ENCODE results near the gene EHD4.
A peak's percentile ranks its signal among the peaks of the same experiment; 100 is the strongest.

The EHD4 gene

GRCh38 chr15:41972253-41973242, at the start of gene EHD4:
TSS of gene EHD4 (minus strand) at chr15:41972557. CDS start at chr15:41972494, 63 bp downstream.
- DNase-seq (ENCODE audit: extremely low spot score, insufficient read length, low read depth) (peak; percentile 91), FAIRE-seq (peak; percentile 98)

- no peak for DNase-seq (ENCODE audit: extremely low spot score, insufficient read length, low read depth)
- FAIRE-seq: no peak
Observed at GRCh38 chr15:42021593-42021992, 49.2 kb upstream of the EHD4 start.

GRCh38 chr15:42020713-42021273, 48.4 kb upstream of the EHD4 start, which contains the start of gene PLA2G4E:
TSS of gene PLA2G4E (minus strand) at chr15:42021042. CDS start at chr15:42021030, 12 bp downstream.
- DNase-seq (ENCODE audit: extremely low spot score, insufficient read length, low read depth): no peak
- FAIRE-seq: no peak

GRCh38 chr15:42018306-42019224, 46.2 kb upstream of the EHD4 start:
- FAIRE-seq (no peak), DNase-seq (ENCODE audit: extremely low spot score, insufficient read length, low read depth) (no peak)

GRCh38 chr15:42016971-42017370, 44.6 kb upstream of the EHD4 start:
- no peak for DNase-seq (ENCODE audit: extremely low spot score, insufficient read length, low read depth)
- no peak for FAIRE-seq

- FAIRE-seq (no peak), DNase-seq (ENCODE audit: extremely low spot score, insufficient read length, low read depth) (no peak)
Observed at GRCh38 chr15:42014406-42014805, 42.0 kb upstream of the EHD4 start.

- FAIRE-seq (no peak), DNase-seq (ENCODE audit: extremely low spot score, insufficient read length, low read depth) (no peak)
Observed at GRCh38 chr15:42012928-42013482, 40.6 kb upstream of the EHD4 start.

- no peak for FAIRE-seq
- no peak for DNase-seq (ENCODE audit: extremely low spot score, insufficient read length, low read depth)
Observed at GRCh38 chr15:42012241-42012640, 39.9 kb upstream of the EHD4 start.

GRCh38 chr15:42011074-42011473, 38.7 kb upstream of the EHD4 start:
- DNase-seq (ENCODE audit: extremely low spot score, insufficient read length, low read depth) (no peak), FAIRE-seq (no peak)

GRCh38 chr15:42010434-42010833, 38.1 kb upstream of the EHD4 start:
- DNase-seq (ENCODE audit: extremely low spot score, insufficient read length, low read depth): peak; percentile 54
- FAIRE-seq: peak; percentile 94

- DNase-seq (ENCODE audit: extremely low spot score, insufficient read length, low read depth) (no peak), FAIRE-seq (no peak)
Observed at GRCh38 chr15:42009474-42009873, 37.1 kb upstream of the EHD4 start.

GRCh38 chr15:42009022-42009421, 36.7 kb upstream of the EHD4 start:
- no peak for DNase-seq (ENCODE audit: extremely low spot score, insufficient read length, low read depth)
- no peak for FAIRE-seq

- FAIRE-seq (no peak), DNase-seq (ENCODE audit: extremely low spot score, insufficient read length, low read depth) (no peak)
Observed at GRCh38 chr15:42007386-42007785, 35.0 kb upstream of the EHD4 start.

GRCh38 chr15:42002333-42002732, 30.0 kb upstream of the EHD4 start:
- FAIRE-seq (no peak), DNase-seq (ENCODE audit: extremely low spot score, insufficient read length, low read depth) (no peak)

GRCh38 chr15:42001236-42001635, 28.9 kb upstream of the EHD4 start:
- DNase-seq (ENCODE audit: extremely low spot score, insufficient read length, low read depth): no peak
- no peak for FAIRE-seq

GRCh38 chr15:41999290-42000285, 27.2 kb upstream of the EHD4 start:
- FAIRE-seq: peak; percentile 78

GRCh38 chr15:41997845-41998244, 25.5 kb upstream of the EHD4 start:
- FAIRE-seq (no peak), DNase-seq (ENCODE audit: extremely low spot score, insufficient read length, low read depth) (no peak)

More at GRCh38 chr15:41999290-42000285, 27.2 kb upstream of the EHD4 start:
- no peak for DNase-seq (ENCODE audit: extremely low spot score, insufficient read length, low read depth)

- FAIRE-seq (no peak), DNase-seq (ENCODE audit: extremely low spot score, insufficient read length, low read depth) (no peak)
Observed at GRCh38 chr15:41996921-41997592, 24.7 kb upstream of the EHD4 start.
